SK-N-SH (cell line): ENCODE measurements around the gene TECPR2. TPM values are rescaled to one million over a fixed set of nuclear protein-coding genes. Genes with fewer than 3 reads are reported as not detected.

Source experiments
- CTCF ChIA-PET: fragments of 300-600, 350-600 bp; formaldehyde crosslinking; extraction: SDS; loops from one replicate; lab custom pipeline; 2021; lab: Yijun Ruan, JAX
- POLR2A ChIA-PET: fragments of 350-600 bp; sonication (Branson Sonifier 250); formaldehyde crosslinking; extraction: SDS; loops from one replicate; lab custom pipeline; 2020; ENCODE audit warnings: antibody characterized with exemption, inconsistent platforms; lab: Yijun Ruan, JAX
- DNase-seq: peaks from one replicate; pipeline ENCODE4 v3.0.0; 2012
- H2AFZ ChIP-seq: fragments of 200-600 bp; sonication (generic); 2 replicates; pipeline ENCODE4 v1.8.1; 2016; ENCODE audit warnings: antibody characterized with exemption, mild to moderate bottlenecking, low read depth
- H3F3A ChIP-seq: fragments of 200-600 bp; sonication (generic); replicated peaks from 2 replicates; pipeline ENCODE3; 2016; ENCODE audit warnings: antibody characterized with exemption, mild to moderate bottlenecking; ENCODE audit not compliant: insufficient read depth
- H3K27ac ChIP-seq, 2 experiments: fragments of 200-500 bp in 1 of 2; fragments of 200-600 bp in 1 of 2; sonication (Bioruptor generic) in 1 of 2; sonication (generic), shearing (Covaris generic) in 1 of 2; 2 replicates each; pipeline versions ENCODE4 v1.5.1 to v1.6.1; 2014 to 2016; ENCODE audit warnings: low read depth in 2 of 2, inconsistent platforms in 1 of 2, low read length in 1 of 2, mild to moderate bottlenecking in 1 of 2, mixed read lengths in 1 of 2
- H3K27me3 ChIP-seq: fragments of 200-600 bp; sonication (generic), shearing (Covaris generic); 2 replicates; pipeline ENCODE4 v1.6.1; 2016; ENCODE audit warnings: mixed run types; ENCODE audit not compliant: insufficient read depth
- H3K36me3 ChIP-seq, 2 experiments: fragments of 200-500 bp in 1 of 2; fragments of 200-600 bp in 1 of 2; sonication (Bioruptor generic) in 1 of 2; sonication (generic) in 1 of 2; replicated peaks in 1 of 2; 2 replicates each; pipeline versions ENCODE3 to v1.5.1; 2014 to 2016; ENCODE audit warnings: low read length in 1 of 2, mild to moderate bottlenecking in 1 of 2; ENCODE audit not compliant: insufficient read depth in 2 of 2, control insufficient read depth in 1 of 2
- H3K4me1 ChIP-seq, 2 experiments: fragments of 200-500 bp in 1 of 2; fragments of 200-600 bp in 1 of 2; sonication (Bioruptor generic) in 1 of 2; sonication (generic), shearing (Covaris generic) in 1 of 2; 2 replicates each; pipeline versions ENCODE4 v1.5.1 to v1.6.1; 2014 to 2016; ENCODE audit warnings: low read depth in 1 of 2, low read length in 1 of 2, mixed run types in 1 of 2; ENCODE audit not compliant: insufficient read depth in 2 of 2, control insufficient read depth in 1 of 2
- H3K4me2 ChIP-seq: fragments of 200-600 bp; sonication (generic), shearing (Covaris generic); 2 replicates; pipeline ENCODE4 v1.6.1; 2017; ENCODE audit warnings: mixed run types
- H3K4me3 ChIP-seq, 2 experiments: fragments of 200-500 bp in 1 of 2; fragments of 200-600 bp in 1 of 2; sonication (Bioruptor generic) in 1 of 2; sonication (generic), shearing (Covaris generic) in 1 of 2; 2 replicates each; pipeline versions ENCODE4 v1.5.1 to v1.8.1; 2014 to 2016; ENCODE audit warnings: low read depth in 2 of 2, inconsistent platforms in 1 of 2, low read length in 1 of 2, mild to moderate bottlenecking in 1 of 2, mixed read lengths in 1 of 2, moderate library complexity in 1 of 2
- H3K79me2 ChIP-seq: fragments of 200-600 bp; sonication (generic); 2 replicates; pipeline ENCODE4 v1.8.1; 2017; ENCODE audit warnings: mild to moderate bottlenecking; ENCODE audit not compliant: insufficient read depth
- H3K9ac ChIP-seq: fragments of 200-600 bp; sonication (generic); 2 replicates; pipeline ENCODE4 v1.6.1; 2017; ENCODE audit warnings: mixed run types
- H3K9me2 ChIP-seq: fragments of 200-600 bp; sonication (generic); 2 replicates; pipeline ENCODE4 v1.6.1; 2017; ENCODE audit warnings: mixed run types
- H3K9me3 ChIP-seq: fragments of 200-600 bp; sonication (generic); 2 replicates; pipeline ENCODE4 v1.6.1; 2017; ENCODE audit warnings: mixed run types, mild to moderate bottlenecking, moderate library complexity
- H4K20me1 ChIP-seq: fragments of 200-600 bp; sonication (generic); 2 replicates; pipeline ENCODE4 v1.6.1; 2017; ENCODE audit warnings: mild to moderate bottlenecking, mixed run types; ENCODE audit not compliant: insufficient read depth
- EP300 ChIP-seq, 2 experiments: IDR thresholded peaks; 2 replicates each; pipeline versions ENCODE4 v1.4.0 to v1.6.1; 2012; ENCODE audit warnings: borderline replicate concordance in 1 of 2, low read depth in 1 of 2, low read length in 1 of 2
- EZH2phosphoT487 ChIP-seq: fragments of 200-600 bp; sonication (generic); IDR thresholded peaks from 2 replicates; pipeline ENCODE4 v1.6.1; 2017; ENCODE audit warnings: low read depth, mixed run types, mild to moderate bottlenecking, antibody characterized with exemption, moderate library complexity, borderline replicate concordance
- FOXM1 ChIP-seq: IDR thresholded peaks from 2 replicates; pipeline ENCODE4 v1.4.0; 2012; ENCODE audit warnings: low read depth, mild to moderate bottlenecking
- PBX3 ChIP-seq: IDR thresholded peaks from 2 replicates; pipeline ENCODE4; 2012
- RCOR1 ChIP-seq: fragments of 150-350 bp; IDR thresholded peaks from 2 replicates; pipeline ENCODE4 v1.6.1; 2017; ENCODE audit warnings: antibody characterized with exemption, low read length
- TAF1 ChIP-seq: IDR thresholded peaks from 2 replicates; pipeline ENCODE4 v1.6.1; 2012; ENCODE audit warnings: low read depth, mild to moderate bottlenecking, low read length, moderate library complexity, borderline replicate concordance
- TEAD4 ChIP-seq: IDR thresholded peaks from 2 replicates; pipeline ENCODE4 v1.4.0; 2012; ENCODE audit warnings: mild to moderate bottlenecking, borderline replicate concordance; ENCODE audit not compliant: insufficient read depth
- USF1 ChIP-seq: IDR thresholded peaks from 2 replicates; pipeline ENCODE4 v1.4.0; 2012; ENCODE audit warnings: low read depth, borderline replicate concordance
- ZBTB33 ChIP-seq: IDR thresholded peaks from 2 replicates; pipeline ENCODE4 v1.4.0; 2012; ENCODE audit warnings: low read depth, borderline replicate concordance
- WGBS: methylation state at CpG from one replicate; pipeline ENCODE4 v1.1.6; 2017; ENCODE audit warnings: low lambda C conversion rate; 5-methylcytosine and 5-hydroxymethylcytosine counted together
- polyA plus RNA-seq, 3 experiments: library from polyadenylated mRNA; depleted of rRNA; stranded (reverse); fragments of >200 nt; gene quantifications; 2 replicates each; pipeline ENCODE4 v1.2.3, GENCODE V29; 2012
- TF ChIP-seq, protein P1 (sequence below): IDR thresholded peaks from 2 replicates; pipeline ENCODE4 v1.6.1; 2012; ENCODE audit warnings: mild to moderate bottlenecking, low read depth, low read length, moderate library complexity

Gene TECPR2
- polyA plus RNA-seq, 1 of the 3 experiments (the other 2 are of a cell fraction): 6.9 TPM

DNA sequence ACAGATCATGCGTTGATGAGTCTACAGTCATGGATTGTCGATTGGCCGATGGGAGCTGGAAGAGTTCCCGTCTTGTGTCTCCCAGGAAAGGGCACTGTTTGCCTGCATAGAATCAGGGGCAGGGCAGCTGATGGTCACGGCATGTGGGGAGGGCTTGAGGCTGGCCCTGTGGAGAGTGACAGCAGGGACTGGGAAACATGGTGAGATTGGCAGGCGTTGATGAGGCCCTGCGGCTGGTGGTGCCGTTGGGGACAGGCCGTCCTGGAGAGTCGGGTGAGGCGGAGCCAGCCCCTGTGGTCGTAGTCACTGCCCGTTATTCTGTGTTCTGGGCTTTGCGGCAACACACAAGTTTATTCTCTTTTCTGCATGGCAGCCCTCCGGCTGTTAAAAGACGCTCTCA, 52.9 kb downstream of the TECPR2 start:
- Histone ChIP-seq H3K4me2 (no peak overlapping the region), H3K9ac (no peak overlapping the region), H3K27ac (no peak overlapping the region), H3K36me3 (peaks cover 9 to 10% of the 10 kb centered on the region in 2 experiments), H3K4me1 (no peaks in the 10 kb centered on the region; a peak in 1 of 4 replicates), H3F3A (no peaks in the 10 kb centered on the region), H3K9me2 (no peaks in the 10 kb centered on the region), H3K27me3 (no peaks in the 10 kb centered on the region), H3K79me2 (no peaks in the 10 kb centered on the region), H2AFZ (no peak overlapping the region), H3K9me3 (no peaks in the 10 kb centered on the region), H3K4me3 (no peak overlapping the region), H4K20me1 (no peaks in the 10 kb centered on the region)
- TF ChIP-seq EZH2phosphoT487 (no peak), USF1 (no peak), EP300 (IDR thresholded peaks at IDR 0.05; ENCODE audit: borderline replicate concordance in 1 of 2, low read depth in 1 of 2, low read length in 1 of 2) (no peak), ZBTB33 (no peak), PBX3 (no peak), RCOR1 (no peak), TAF1 (no peak), TEAD4 (no peak), FOXM1 (no peak)
- TF ChIP-seq, protein P1, sequence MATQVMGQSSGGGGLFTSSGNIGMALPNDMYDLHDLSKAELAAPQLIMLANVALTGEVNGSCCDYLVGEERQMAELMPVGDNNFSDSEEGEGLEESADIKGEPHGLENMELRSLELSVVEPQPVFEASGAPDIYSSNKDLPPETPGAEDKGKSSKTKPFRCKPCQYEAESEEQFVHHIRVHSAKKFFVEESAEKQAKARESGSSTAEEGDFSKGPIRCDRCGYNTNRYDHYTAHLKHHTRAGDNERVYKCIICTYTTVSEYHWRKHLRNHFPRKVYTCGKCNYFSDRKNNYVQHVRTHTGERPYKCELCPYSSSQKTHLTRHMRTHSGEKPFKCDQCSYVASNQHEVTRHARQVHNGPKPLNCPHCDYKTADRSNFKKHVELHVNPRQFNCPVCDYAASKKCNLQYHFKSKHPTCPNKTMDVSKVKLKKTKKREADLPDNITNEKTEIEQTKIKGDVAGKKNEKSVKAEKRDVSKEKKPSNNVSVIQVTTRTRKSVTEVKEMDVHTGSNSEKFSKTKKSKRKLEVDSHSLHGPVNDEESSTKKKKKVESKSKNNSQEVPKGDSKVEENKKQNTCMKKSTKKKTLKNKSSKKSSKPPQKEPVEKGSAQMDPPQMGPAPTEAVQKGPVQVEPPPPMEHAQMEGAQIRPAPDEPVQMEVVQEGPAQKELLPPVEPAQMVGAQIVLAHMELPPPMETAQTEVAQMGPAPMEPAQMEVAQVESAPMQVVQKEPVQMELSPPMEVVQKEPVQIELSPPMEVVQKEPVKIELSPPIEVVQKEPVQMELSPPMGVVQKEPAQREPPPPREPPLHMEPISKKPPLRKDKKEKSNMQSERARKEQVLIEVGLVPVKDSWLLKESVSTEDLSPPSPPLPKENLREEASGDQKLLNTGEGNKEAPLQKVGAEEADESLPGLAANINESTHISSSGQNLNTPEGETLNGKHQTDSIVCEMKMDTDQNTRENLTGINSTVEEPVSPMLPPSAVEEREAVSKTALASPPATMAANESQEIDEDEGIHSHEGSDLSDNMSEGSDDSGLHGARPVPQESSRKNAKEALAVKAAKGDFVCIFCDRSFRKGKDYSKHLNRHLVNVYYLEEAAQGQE: no peak
- ChIA-PET POLR2A (no interaction called here), CTCF (no interaction called here)
- 96% methylated on average over 16 of the region's 16 CpGs for WGBS
- DNase-seq: no peak
